ENCODE measurements around the gene GTF2H2C.
"Not testable (repeated sequence)": the region's sequence is repeated elsewhere in the genome, so short reads cannot be mapped to it uniquely, and the experiment has no call there.

Gene GTF2H2C

DNA sequence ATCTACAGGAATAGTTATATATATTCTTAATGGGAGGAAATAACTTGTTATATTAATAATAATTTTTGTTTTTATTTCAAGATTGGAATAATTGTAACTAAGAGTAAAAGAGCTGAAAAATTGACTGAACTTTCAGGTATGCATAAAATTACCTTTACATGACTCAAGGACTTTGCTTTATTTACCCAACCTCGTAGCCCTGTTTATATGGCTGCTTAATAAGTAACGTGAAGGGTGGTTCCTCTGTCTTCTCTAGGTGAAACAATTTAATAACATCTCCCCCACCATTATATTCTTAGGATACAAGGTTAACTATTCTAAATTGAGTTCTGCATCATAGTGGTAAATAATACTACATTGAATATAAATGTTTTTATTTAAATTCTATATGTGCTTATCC is 8.1 kb downstream of the GTF2H2C start:
- not testable (repeated sequence) for DNase-seq

DNA sequence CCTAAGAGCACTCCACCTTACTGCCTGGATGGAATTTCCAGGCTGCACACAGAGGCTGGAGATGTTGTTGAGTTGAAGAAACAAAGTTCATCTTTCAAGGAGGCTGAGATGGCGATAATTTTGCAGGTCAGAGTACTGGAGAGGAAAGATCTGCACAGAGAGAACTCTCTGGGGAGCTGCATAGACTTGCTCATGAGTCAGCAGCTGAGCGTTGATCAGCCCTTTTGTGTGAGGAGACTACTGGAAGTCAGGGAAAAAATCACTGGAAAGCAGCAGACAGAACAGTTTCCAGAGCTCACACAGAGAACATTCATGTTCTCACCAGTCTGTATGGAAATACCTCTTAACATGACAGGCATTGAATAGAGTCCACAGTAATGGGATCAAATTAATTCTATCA is 23.4 kb downstream of the GTF2H2C start:
- DNase-seq: not testable (repeated sequence)

DNA sequence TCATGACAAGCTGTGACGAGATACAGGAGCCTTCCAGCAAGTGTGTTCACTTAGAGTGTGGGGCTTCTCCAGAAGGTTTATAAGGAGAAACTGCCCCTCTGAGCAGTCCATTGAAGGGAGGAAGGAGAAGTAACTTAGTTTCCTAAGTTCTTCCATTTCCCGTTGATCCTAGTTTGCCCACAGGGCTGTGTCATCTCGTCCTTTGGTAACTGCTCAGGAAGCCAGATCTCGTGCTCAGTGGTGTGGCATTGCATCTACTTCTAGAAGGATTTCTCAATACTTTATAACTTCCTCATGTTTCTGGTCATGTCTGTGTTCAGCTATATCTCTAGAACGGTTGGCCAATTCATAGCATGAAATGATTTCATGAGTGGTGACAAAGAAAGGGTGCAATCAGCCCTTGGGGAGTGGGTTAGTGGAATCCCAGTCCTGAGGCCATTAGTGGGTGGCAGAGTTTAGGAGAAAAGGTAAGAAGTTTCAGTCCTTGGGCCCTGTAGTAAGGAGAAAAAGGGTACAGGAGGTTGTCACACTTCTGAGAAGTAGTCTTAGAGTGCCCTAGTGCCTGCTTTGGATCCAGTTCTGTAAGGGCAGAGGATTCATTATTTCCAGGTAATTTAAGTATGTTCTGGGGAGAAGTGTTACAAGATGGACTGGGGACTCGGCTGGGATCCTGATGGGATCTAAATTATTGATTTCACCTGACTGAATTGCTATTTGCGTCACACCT is 36.3 kb downstream of the GTF2H2C start:
- DNase-seq: not testable (repeated sequence)

DNA sequence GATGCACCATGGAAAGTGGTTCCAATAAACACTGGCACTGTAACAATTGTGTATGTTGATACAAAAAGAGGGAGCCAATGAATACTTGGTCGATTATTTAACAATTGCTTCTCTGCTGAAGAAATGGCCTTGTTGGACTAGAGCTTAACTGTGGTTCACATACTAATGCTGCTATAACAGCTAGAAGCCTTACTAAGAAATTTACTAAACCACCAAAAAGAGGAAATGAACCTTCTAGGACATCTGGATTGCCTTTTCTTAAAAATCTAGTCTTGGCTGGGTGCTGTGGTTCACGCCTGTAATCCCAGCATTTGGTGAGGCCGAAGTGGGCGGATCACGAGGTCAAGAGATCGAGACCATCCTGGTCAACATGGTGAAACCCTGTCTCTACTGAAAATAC is 42.0 kb downstream of the GTF2H2C start:
- not testable (repeated sequence) for DNase-seq

DNA sequence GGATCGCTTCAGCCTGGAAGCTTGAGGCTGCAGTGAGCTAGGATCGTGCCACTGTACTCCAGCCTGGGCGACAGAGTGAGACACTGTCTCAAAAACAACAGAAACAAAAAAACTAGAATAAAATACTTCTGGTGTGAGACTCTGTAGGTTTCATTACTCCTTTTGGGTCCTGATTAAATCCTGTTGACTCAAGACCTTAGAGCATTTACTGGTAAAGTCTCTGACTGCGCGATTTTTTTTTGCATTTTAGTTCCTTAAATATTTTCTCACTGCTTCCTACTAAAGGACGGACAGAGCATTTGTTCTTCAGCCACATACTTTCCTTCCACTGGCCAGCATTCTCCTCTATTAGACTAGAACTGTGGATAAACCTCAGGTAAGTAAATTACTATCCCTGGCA is 46.8 kb downstream of the GTF2H2C start:
- not testable (repeated sequence) for DNase-seq

DNA sequence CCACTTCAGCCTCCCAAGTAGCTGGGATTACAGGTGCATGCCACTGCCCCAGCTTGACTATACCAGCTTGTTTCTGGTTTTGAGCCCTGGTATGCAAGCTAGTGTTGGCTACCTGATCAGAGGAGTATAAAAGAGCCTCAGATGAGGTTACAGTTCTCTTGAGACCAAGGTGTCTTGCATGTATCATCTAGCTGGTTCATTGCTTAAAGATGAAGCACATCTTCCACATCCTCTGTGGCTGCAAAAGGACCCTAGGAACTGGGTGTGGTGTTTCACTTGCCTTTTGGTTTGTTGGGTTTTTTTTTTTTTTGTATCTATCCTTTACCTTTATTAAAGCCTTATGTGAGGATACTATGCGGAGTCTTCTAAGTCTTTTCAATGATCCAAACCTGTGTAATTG is 47.8 kb downstream of the GTF2H2C start:
- not testable (repeated sequence) for DNase-seq

DNA sequence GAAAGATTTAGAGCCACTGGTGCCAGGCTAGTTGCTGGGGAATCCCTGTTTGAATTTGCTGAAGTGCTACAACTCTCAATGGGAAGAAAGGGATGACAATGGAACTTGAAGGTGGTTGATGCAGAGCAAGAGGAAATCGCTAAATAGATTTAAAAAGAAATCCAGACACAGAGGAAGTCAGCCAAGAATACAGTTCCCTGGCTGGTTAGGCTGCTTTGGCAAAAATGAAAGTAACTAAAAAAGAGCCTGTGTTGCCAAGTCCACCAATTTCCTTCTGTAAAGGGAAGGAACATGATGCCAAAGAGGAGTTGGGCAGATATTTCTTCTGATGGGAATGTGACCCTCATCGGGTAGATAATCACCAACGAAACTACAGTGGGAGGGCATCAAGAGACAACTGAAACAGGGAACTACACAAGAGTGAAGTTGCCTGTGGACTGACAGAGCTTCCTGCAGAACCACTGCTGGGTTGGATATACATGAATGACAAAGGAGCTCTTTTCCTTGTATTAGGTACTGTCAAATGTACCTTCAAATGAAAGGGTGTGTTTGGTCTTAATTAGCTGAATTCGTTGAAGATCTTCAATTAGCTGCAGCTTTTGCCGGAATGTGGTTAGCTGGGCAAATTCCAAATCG is 49.0 kb downstream of the GTF2H2C start:
- not testable (repeated sequence) for DNase-seq

DNA sequence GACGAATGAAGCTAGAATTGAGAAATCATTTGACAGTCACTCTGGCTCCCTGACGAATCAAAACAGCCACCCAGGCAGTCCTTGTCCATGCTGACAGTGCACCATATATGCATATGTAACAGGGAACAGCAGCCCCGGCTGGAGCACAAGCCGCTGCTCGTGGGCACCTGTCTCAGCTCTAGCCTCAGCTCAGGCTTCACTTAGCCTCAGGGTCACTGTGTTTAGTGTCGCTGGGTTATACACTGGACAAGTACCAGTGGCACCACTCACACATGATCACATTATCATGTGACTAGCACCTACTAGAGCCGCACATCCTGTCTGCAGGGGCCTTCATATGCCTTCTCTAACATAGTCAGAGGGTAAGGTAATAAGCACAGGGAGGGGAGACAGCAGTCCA is 54.9 kb downstream of the GTF2H2C start:
- not testable (repeated sequence) for DNase-seq

DNA sequence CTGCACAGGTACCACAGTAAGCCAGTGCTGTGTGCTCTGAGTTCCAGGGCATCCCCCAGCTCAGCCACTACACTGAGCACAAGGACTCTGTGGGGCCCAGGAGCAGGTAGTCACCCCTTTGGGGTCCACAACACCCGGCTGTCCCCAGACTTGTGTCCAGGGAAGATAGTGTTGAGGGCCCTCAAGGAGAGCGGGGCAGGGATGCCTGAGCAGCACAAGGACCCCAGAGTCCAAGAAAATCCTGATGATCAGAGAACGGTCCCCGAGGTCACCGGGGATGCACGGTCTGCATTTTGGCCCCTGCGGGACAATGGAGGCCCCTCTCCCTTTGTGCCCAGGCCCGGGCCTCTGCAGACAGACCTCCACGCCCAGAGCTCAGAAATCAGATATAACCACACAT is 71.9 kb downstream of the GTF2H2C start:
- DNase-seq: not testable (repeated sequence)
